Gastrocnemius medialis (tissue), 4 donors: Measurements from ENCODE around the gene CTU2. TPM values are rescaled to one million over a fixed set of nuclear protein-coding genes. Genes with fewer than 3 reads are reported as not detected.
A peak's percentile ranks its signal among the peaks of the same experiment; 100 is the strongest.

ENCODE experiments used
- ATAC-seq, 2 donors: fragments of 150-250 bp; one replicate each; pipeline ENCODE4 v1.9.1; 2016
- DNase-seq, 2 donors: peaks; one replicate each; pipeline ENCODE4 v3.0.0-alpha.2; 2019
- H3K27ac ChIP-seq, 4 donors: fragments of 200-600 bp; sonication (generic); 1 replicate in 1 of 4; 2 replicates in 3 of 4; pipeline ENCODE4 v1.5.1; 2016 to 2018; ENCODE audit warnings: mild to moderate bottlenecking in 2 of 4, moderate library complexity in 1 of 4
- H3K27me3 ChIP-seq, 3 donors: fragments of 200-600 bp; sonication (generic) in 2 of 3; 1 replicate in 1 of 3; 2 replicates in 2 of 3; pipeline versions ENCODE4 v1.5.1 to v1.6.0; 2016 to 2019; ENCODE audit warnings: mild to moderate bottlenecking in 1 of 3, moderate library complexity in 1 of 3
- H3K36me3 ChIP-seq, 2 donors: fragments of 200-600 bp; sonication (generic) in 1 of 2; one replicate each; pipeline ENCODE4 v1.5.1; 2017 to 2018
- H3K4me1 ChIP-seq, 2 donors: fragments of 200-600 bp; sonication (generic) in 1 of 2; one replicate each; pipeline ENCODE4 v1.5.1; 2016 to 2017; ENCODE audit warnings: mild to moderate bottlenecking in 2 of 2
- H3K4me3 ChIP-seq, 4 donors: fragments of 200-600 bp; sonication (generic) in 3 of 4; 1 replicate in 1 of 4; 2 replicates in 3 of 4; pipeline ENCODE4 v1.5.1; 2016 to 2019; ENCODE audit warnings: mild to moderate bottlenecking in 2 of 4
- H3K9me3 ChIP-seq, 3 donors: fragments of 200-600 bp; sonication (generic) in 2 of 3; 1 replicate in 1 of 3; 2 replicates in 2 of 3; pipeline ENCODE4 v1.5.1; 2016 to 2019
- CTCF ChIP-seq, 5 experiments: fragments of 450-650 bp in 3 of 5; fragments of 200-600 bp in 2 of 5; sonication (generic) in 2 of 5; IDR thresholded peaks in 4 of 5; conservative IDR thresholded peaks in 1 of 5; 1 replicate in 4 of 5; 2 replicates in 1 of 5; pipeline ENCODE4 v1.5.1; 2016 to 2019; ENCODE audit warnings: antibody characterized with exemption in 5 of 5, mild to moderate bottlenecking in 3 of 5, moderate library complexity in 3 of 5
- POLR2A ChIP-seq, 2 donors: fragments of 450-650 bp; IDR thresholded peaks; one replicate each; pipeline ENCODE4 v1.6.1; 2017; ENCODE audit warnings: antibody characterized with exemption in 2 of 2, mild to moderate bottlenecking in 2 of 2, moderate library complexity in 2 of 2
- in situ Hi-C, 4 donors: fragments of 200-750 bp; cut with MboI; loops; one replicate each; pipeline versions ENCODE4 v1.15.0 to v1.8.0; 2017; ENCODE audit warnings: low sequenced_read_pairs in 4 of 4
- intact Hi-C: fragments of 100-400 bp; cut with DNase I; formaldehyde crosslinking; loops from one replicate; pipeline ENCODE4 v1.15.1; 2023; ENCODE audit warnings: low total_unique reads
- total RNA-seq, 4 donors: library from RNA; depleted of rRNA; stranded (reverse); fragments of >200 nt; gene quantifications; one replicate each; pipeline versions ENCODE4 v1.1.0 to v1.2.3, GENCODE V29; 2016

CTU2 gene
- 10 to 100 TPM; 11.1 to 17.7 (median 14.1) TPM for total RNA-seq

GRCh38 chr16:88706229-88706964 is at the start of gene CTU2, which contains the start of gene RNF166:
CTU2 (plus strand) TSS chr16:88706503; CDS start chr16:88706531, 28 bp downstream.
RNF166 (minus strand) TSS chr16:88706408; CDS start chr16:88706325, 83 bp downstream.
- peak; percentile 91 to 92 for ATAC-seq
- H3K27ac ChIP-seq: peak within 1 kb of the TSS; percentile 80 to 95 (median 88)
- in situ Hi-C loops: loop anchor here in 1 of 4 donors (10.0 kb wide), 1 partner anchor 132 kb away; the partner anchor contains the start of gene ZC3H18
- H3K27me3 ChIP-seq: no peaks in the 10 kb centered on the region
- TF ChIP-seq CTCF (IDR thresholded peaks at IDR 0.05 in 4 of 5, conservative IDR thresholded peaks at IDR 0.05 in 1 of 5) (peak in 2 of 5 experiments; percentile 43 to 68), POLR2A (IDR thresholded peaks at IDR 0.05) (peak; percentile 96 to 99)
- intact Hi-C loops: loop anchor here (1.0 to 10.0 kb wide), 4 partner anchors 20 to 148 kb away; partner anchors contain the start of genes GALNS, MVD, SNAI3 and TRAPPC2L
- no peaks in the 10 kb centered on the region for H3K36me3 ChIP-seq
- peak; percentile 80 to 86 for DNase-seq
- peaks cover 23 to 33% of the 10 kb centered on the region in 2 donors for H3K4me1 ChIP-seq
- no peaks in the 10 kb centered on the region for H3K9me3 ChIP-seq
- peak within 1 kb of the TSS; percentile 68 to 99 (median 81) for H3K4me3 ChIP-seq

- intact Hi-C loops: no loop called here
- no peaks in the 10 kb centered on the region for H3K27me3 ChIP-seq
- no peak overlapping the region for H3K4me3 ChIP-seq
- ATAC-seq: no peak
- no peak overlapping the region for H3K27ac ChIP-seq
- H3K9me3 ChIP-seq: no peaks in the 10 kb centered on the region
- in situ Hi-C loops: no loop called here
- peaks cover 0 to 29% of the 10 kb centered on the region in 2 donors for H3K36me3 ChIP-seq
- TF ChIP-seq CTCF (IDR thresholded peaks at IDR 0.05 in 4 of 5, conservative IDR thresholded peaks at IDR 0.05 in 1 of 5) (no peak), POLR2A (IDR thresholded peaks at IDR 0.05) (no peak)
- peaks cover 5 to 6% of the 10 kb centered on the region in 2 donors for H3K4me1 ChIP-seq
- DNase-seq: no peak
These were observed 48.9 kb upstream of the CTU2 start for GRCh38 chr16:88657371-88657770.

GRCh38 chr16:88658714-88659113 is 47.6 kb upstream of the CTU2 start:
- H3K27ac ChIP-seq: no peak overlapping the region
- TF ChIP-seq CTCF (IDR thresholded peaks at IDR 0.05 in 4 of 5, conservative IDR thresholded peaks at IDR 0.05 in 1 of 5): no peak
- TF ChIP-seq POLR2A (IDR thresholded peaks at IDR 0.05): no peak
- in situ Hi-C loops: no loop called here
- ATAC-seq: no peak
- peaks cover 0 to 23% of the 10 kb centered on the region in 2 donors for H3K36me3 ChIP-seq
- H3K4me3 ChIP-seq: no peak overlapping the region
- H3K4me1 ChIP-seq: peaks cover 5 to 6% of the 10 kb centered on the region in 2 donors
- intact Hi-C loops: no loop called here
- DNase-seq: no peak
- H3K27me3 ChIP-seq: no peaks in the 10 kb centered on the region
- H3K9me3 ChIP-seq: no peaks in the 10 kb centered on the region

- DNase-seq (no peak), ATAC-seq (no peak)
- Histone ChIP-seq H3K4me3 (no peak overlapping the region), H3K9me3 (no peaks in the 10 kb centered on the region), H3K36me3 (peaks cover 0 to 20% of the 10 kb centered on the region in 2 donors), H3K27me3 (no peaks in the 10 kb centered on the region), H3K4me1 (peaks cover 10% of the 10 kb centered on the region in 2 donors), H3K27ac (no peak overlapping the region)
- in situ Hi-C loops (no loop called here), intact Hi-C loops (no loop called here)
- no peak for TF ChIP-seq CTCF (IDR thresholded peaks at IDR 0.05 in 4 of 5, conservative IDR thresholded peaks at IDR 0.05 in 1 of 5)
- no peak for TF ChIP-seq POLR2A (IDR thresholded peaks at IDR 0.05)
These were observed 47.1 kb upstream of the CTU2 start for GRCh38 chr16:88659160-88659559.
